Measurements from ENCODE around the gene TCHP.

TCHP gene

DNA sequence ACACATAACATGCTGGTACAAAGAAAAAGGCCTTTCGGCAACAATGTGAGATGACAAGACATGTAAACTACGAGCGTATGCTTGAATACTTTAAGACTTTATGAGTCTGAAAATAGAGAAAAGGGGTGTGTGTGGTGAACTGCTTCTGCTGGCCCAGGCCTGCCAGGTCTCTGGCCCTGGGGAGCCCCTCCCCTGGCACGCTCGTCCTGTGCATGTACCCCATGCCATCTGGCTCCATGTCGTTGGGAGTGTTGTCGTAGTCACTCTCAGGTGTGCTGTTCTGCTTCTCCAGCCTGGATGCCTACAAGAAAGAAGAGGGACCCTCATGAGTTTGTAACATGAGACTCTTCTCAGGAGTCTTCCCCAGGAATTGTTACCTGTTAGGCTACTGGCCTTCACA, 38.9 kb downstream of the TCHP start:
- DNase-seq = no peak

DNA sequence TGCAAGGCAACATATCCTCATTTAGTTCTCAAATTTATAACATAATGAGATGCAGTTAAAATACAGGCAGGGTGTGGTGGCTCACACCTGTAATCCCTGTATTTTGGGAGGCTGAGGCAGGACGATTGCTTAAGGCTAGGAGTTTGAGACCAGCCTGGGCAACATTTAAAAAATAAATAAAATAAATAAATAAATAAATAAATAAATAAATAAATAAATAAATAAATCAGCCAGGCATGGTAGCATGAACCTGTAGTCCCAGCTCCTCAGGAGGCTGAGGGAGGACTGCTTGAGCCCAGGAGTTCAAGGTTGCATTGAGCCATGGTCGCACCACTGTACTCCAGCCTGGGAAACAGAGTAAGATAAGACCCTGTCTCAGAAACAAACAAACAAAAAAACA, 39.4 kb downstream of the TCHP start:
- no peak for DNase-seq

DNA sequence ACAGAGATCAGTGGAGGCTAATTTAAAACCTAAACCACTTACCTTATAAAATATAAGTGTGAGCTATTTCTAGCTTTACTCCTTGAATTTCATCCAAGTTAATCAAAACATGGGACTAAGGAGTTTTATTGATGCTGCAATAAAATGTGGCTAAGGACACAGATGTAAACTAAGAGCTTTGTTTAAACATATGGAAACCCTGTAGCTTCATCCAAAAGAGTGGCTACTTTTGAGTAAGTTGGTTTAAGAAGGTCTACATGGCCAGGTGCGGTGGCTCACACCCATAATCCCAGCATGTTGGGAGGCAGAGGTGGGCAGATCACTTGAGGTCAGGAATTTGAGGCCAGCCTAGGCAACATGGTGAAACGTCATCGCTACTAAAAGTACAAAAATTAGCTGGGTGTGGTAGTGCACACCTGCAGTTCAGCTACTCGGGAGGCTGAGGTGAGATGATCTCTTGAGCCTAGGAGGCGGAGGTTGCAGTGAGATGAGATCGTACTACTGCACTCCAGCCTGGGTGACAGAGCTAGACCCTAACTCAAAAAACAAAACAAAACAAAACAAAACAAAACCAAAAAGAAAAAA, 40.4 kb downstream of the TCHP start:
- no peak for DNase-seq

DNA sequence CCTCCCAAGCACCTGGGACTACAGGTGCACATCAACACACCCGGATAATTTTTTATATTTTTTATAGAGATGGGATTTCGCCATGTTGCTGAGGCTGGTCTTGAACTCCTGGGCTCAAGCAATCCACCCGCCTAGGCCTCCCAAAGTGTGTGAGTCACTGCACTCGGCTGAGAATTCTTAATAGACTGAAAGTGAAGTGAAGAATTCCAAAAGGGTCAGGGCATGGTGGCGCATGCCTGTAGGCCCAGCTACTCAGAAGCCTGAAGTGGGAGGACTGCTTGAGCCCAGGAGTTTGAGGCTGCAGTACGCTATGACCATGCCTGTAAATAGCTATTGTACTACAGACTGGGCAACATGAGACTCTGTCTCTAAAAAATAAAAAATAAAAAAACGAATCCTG, 43.7 kb downstream of the TCHP start:
- DNase-seq = no peak

DNA sequence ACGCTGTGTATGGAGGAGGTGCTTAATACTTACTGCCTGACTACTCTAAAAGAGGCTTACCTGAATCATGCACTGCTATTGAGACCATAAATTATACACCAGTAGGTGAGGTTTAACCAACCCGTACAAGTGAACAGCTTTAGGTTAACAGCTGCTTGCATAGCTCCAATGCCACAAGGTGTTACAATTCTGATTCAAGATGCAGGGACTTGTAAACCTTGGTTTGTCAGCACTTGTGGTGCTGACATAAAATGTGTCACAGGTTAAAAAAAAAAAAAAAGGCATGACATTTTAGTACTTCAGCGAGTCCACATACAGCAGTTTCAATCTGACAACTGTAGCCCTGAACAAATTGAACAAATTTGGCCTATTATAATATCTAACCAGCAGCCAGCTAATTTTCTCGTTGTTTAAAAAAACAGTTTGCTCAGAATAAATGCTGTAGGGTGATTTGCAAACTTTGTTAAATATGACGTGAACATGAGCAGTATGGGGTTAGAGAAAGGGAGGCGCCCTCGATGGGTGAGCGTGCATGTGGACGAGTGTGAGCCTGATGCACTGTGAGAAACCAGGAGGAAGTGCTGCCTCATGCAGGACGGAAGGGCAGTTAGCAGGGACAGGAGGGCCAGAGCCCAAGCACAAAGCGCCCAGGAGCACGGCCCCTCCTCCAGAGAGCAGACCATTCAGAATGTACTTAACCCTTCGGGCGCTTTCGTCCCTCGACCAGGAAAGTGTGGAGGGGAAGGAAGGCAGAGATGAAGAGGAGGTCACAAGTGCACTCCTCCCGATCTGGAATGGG, 44.7 kb downstream of the TCHP start:
- DNase-seq = no peak

DNA sequence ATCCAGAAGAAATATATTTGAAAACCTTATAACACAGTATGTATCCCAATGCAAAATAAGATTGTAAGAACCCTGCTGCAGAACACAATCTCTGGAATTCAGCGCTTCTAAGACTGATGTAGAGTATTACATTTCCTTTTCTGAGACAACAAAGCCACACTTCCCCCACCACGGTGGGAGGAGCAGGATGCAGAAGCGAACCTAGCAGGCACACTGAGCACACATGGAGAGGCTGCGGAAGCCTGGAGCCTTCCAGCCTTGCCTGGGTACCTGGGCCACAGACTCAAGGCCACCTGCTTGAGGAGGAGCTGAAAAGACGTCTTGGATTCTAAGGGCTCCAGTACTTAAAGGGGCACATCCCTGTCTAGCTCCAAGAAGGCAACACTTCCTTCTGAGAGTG, 46.4 kb downstream of the TCHP start:
- no peak for DNase-seq

DNA sequence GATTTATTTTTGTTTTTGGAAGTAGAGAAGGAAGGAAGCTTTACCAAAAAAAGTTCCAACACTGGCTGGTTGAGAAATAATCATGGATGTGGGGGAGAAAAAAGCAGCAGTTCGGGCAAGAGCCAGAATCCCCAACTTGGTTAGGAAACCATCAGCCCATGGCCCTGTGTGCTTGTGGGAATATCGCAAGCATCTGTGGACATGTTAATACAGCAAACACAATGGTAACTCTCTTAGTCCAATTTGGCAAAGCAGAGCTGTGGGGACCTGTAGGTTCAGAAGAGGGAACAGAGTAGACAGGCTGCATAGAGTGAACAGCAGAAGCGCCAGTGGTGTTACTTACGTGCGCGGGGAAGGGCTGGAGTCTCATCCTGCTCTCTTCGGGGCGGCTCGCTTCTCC, 46.8 kb downstream of the TCHP start:
- DNase-seq = no peak

DNA sequence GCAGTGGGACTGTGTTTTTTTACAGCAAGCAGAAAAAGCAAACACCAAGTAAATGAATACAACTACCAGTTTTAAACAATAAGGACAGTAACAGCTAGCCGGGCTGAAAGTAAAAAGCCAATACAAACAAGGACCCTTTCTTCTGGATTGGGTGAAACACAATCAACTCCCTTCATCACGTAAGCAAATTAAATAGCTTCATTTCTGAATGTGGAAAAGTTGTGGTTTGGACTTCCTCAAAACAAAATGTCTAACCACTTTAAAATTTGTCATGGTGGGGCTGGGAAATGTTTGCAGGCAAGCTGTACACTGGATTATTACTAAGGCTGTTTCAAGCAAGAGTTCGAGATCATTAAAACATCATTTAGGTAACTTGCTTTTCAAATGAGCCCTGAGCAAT, 47.4 kb downstream of the TCHP start:
- DNase-seq = peak; percentile 33 to 48

DNA sequence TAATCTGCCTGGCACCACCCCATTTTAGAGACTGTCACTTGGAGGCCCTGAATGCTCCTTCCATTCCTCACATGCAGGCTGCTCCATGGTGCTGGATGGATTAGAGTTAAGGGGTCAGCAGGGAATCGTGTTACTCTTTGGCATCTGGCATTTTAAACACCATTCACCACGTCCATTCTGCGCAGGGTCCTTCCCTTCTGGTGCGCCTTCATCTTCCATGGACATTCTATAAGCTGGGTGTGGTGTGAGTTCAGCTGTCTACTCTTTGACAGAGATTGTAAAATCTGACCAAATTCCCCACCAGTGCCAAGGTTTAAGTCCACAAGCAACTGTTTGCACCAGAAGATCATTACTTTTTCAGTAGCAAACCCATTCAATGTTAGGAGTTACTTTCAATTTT, 48.3 kb downstream of the TCHP start:
- DNase-seq = no peak

DNA sequence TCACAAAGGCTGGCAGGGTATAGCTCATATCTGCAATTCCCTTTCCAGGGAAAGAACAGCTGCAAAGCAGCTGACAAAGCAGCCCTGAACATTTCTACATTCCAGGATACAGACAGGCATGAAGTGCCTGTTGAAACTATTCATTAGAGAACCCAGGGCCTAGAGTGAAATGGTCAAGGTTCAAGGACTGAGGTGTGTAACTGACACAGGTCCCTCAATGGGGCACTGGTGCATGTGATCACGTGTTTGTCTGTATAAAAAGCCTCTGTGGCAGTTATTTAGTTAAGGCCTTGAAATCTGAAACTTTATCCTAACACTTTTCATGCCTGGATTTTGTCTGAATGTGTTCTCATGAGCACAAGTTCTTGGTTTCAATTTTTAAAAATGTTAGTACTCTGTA, 49.0 kb downstream of the TCHP start:
- DNase-seq = no peak

DNA sequence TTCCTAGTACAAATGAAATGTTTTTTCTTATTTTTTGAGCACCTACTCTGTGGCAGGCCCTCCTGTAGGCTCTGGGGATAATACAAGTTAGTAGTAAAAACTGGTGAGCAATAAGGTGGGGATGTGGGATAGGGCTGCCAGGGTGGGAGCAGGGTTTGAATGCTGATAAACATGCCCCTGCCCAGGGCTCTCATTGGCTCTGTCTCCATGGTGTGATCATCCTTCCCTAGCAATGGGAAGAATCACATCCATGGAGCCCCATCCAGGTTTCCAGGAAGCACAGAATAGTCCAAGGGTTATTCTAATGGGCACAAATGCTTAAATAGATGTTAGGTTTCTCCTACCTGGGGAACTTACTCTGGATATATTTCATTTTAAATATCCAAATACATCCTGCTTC, 50.6 kb downstream of the TCHP start:
- no peak for DNase-seq

DNA sequence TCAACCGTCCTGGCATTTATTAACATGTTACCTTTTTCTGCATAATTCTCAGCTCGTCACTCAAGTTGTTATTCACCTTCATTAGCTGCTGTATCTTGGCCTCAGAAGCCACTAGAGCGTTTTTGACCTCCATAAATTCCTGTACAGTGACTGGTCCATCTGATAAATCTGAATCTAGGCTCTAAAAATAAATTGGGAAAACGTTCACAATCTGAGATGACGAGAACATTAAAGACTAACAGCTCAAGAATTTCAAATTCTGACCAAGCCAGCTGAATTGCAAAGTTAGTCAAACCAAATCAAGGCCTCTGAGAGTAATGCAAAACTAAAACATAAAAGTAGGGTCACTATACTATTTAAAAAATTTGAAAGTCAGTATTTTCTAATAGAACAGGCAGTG, 51.1 kb downstream of the TCHP start:
- DNase-seq = no peak

DNA sequence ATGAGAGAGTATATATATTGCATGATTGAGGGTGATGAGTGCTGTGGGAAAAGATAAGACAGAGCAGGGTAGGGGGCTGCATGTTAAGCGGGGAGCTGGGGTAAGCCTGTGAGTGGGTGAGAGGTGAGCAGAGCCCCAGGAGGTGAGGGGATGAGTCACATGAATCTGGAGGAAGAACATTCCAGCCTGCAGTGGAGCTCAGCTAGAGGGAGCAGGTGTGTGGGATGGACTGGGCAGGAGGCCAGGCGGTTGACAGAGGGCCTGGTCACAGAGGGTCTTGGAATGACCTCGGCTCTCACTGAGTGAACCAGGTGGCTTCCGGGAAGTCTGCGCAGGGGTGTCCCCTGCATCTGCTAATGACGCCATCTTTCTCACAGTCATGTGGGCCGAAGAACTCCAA, 51.7 kb downstream of the TCHP start:
- DNase-seq = no peak

DNA sequence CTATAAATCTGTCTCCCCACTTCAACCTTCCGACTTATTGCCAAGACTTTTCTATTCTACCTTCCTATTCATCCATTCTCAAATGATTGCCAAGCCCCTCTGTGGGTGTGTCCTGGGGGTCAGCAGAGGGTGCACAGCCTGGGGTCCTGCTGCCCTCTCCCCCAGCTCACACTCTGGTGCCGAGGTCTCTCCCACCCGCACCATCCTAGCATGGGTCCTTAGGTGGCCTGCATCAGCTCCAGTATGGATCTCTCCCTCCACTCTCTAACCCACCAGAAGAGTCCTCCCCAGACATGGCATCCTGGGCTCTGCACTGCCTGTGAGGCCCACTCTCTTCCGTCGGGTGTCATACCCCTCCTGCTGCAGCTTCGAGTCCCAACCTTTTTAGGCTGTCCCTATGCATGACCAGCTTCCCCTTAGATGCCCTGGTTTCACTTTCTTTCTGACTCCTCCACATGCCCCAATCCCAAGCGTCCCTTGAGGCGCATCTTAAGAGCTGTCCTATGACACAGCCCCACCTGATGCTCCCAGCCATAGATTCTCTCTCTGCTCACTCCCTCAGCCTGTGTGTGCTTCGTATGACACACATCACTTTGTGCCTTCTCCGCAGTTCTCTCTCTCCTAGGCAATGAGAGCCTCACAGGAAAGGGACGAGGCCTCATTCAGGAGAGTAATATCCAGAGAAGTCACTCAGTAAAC, 52.2 kb downstream of the TCHP start:
- no peak for DNase-seq

DNA sequence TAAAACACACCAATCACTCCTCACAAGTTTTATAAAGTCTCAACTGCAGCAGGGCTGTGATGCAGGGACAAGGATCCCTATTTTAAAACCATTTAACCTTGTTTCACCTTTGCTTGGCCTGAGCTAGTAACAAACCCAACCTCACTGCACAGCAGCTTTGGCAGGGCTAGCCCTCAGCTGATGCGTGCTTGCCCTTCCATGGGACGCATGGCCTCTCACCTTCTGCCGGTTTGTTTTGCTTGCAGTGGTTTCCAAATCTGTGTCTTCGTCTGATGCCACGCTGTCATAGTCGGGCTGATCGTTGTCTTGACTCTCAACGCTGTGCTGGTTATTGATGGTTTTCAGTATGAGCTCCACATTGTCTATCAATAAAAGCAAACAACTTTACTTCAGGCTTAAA, 52.8 kb downstream of the TCHP start:
- no peak for DNase-seq

DNA sequence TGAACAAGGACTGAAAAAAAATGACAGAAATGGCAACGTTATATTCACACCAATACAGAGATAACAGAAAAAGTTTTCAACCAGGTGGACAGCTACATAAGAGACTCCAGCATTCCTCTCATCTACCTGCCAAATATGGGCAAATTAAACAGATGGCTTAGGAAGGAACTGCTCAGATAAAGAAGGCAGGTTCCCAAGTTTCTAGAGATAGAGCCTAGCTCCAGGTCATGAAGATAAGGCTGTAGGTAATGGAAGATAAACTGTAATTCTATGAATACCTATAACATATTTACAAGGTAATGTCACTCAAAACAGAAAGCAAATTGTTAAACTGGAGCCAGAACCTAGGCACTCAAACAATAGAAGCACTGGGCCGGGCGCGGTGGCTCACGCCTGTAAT, 53.6 kb downstream of the TCHP start:
- DNase-seq = no peak

DNA sequence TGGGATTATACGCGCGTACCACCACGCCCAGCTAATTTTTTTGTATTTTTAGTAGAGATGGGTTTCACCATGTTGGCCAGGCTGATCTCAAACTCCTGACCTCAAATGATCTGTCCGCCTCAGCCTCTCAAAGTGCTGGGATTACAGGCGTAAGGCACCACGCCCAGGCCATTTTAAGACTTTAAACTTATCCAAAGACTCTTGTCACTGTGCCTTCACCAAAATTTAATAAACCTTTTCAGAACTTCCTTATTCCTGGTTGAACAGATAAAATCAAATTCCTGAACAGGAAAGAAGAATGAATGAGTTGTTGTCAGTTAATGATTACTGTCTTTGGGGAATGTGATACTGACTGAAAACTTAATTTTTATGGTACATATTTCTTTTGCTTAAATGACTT, 58.3 kb downstream of the TCHP start:
- no peak for DNase-seq

DNA sequence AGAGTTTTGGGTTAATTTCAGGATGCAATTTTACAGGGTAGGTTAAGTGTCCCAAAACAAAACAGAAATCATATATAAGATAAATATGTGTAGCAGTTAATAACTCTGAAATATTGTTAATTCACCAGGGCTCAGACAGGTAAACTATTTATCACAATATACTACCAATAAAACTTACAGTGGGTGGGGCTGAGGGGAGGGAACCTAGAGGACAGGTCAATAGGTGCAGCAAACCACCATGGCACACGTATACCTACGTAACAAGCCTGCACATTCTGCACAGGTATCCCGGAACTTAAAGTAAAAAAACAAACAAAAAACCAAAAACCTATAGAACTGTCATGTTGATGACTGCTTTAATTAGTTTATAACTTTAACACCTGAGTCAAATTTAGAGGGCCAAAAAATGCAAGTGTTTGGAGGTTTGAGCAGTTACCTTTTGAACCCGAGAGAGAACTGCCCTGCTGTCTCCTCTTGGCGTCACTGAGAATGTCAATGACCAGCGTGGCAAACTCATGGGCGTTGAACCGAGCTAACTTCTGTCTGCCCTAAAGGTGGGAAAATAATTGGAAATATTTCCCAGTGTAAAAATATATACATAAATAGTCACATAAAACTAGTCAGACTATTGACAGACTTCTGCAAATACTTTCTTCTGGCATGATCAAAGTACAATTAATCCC, 59.5 kb downstream of the TCHP start:
- DNase-seq = no peak

DNA sequence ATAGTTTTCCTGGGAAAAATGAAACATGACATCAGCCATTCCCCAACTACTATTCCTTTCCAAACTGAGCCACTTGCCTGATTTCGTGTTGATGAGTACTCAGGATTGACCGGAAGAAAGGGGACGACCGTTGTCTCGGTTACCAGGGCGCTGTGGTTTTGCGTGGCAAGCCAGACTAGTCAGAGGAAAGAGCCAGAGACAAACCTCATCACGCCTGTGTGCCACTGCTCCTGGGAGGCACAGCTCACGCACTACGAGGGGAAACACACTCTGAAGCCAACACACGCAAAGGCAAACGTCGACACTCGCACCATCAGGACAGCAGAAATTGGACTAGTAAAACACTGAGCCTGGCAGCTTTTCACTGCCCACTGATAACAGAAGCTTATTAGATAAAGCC, 61.1 kb downstream of the TCHP start:
- DNase-seq = no peak

DNA sequence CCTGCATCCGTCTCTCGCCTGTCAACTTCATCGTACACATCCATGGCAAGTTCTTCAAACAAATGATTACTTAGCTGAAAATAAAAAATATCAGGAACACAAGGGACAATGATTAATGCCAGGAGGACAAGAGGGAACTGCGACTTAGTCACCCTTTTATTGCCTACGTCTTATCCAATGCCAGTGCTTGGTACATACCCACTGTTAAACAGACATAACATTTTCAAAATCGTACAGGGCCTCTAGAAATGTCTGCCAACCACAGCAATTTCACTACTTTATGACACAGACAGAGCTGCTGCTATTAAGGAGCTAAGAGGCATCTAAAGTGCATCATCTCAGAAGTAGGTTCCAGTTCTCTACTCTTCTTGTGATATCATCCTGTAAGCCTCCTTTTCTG, 61.5 kb downstream of the TCHP start:
- DNase-seq = no peak

DNA sequence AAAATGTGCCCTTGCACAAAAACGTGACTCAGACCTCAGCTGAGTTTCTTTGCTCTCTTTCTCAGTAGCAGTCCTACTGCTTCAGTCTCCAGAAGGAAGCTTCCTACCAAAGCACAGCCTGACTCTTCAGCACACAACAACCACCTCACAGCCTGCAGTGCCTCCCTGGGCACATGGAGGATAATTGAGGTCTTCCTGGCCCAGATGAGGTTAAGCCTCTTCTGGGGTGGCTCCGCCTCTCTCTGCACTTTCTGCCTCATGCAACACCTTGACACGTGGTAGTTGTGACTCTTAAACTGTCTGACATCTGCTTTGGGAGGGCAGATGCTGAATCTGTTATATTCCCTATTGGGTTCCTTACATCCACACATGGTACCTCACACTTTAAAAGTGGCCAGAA, 62.3 kb downstream of the TCHP start:
- no peak for DNase-seq

DNA sequence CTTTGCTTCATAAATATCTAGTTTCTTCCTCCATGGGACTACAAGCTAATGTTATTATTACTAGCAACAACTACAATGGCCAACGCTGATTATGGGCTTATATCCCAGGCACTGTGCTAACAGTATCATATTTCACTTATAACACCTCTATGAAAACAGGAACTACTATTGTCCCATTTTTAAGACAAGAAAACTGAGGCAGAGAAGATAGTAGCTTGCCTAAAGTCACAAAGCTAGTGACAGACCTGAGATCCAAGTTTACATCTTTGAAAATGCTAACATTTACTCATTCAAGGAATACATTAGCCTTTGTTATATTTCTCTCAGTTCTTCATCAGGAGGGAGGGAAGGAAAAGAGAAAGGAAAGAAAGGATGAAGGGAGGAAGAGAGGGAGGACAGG, 63.3 kb downstream of the TCHP start:
- no peak for DNase-seq

DNA sequence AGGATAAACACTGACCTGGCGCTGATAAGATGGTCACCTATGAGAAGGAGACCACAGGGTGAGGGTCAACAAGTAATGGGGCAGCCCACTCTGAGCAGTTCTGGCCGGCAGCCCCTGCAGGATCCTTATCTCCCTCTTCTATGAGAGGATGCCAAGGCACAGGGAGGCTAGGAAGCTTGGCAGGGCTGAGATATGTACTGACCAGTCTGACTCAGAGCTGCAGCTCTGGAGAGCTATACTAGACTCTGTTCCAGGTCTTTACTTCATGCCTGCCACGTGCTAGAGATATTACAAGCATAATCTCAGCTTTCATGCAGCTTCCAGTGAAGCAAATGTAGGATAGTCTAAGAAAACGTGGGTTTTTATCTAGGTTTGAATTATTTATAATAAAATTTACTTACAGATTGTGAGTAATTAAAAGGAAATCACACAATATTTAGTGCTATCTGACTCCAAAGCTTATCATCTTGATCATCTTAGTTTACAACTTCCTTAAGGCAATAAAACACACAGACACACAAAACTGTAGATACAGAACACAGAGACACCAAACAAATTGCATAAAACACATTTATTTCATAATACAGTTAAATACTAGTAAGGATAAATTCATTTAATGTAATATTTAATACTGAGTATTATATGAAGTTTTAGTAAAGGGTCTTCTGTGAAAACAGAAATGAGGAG, 63.8 kb downstream of the TCHP start:
- DNase-seq = no peak

All from AML-193 (cell line).